MM.1S (cell line): ENCODE results near the gene CCDC9.

Experiments used
- DNase-seq: peaks from one replicate; pipeline ENCODE4 v3.0.0-alpha.2; 2015
- H2AFZ ChIP-seq: fragments of 300-600 bp; sonication (generic); 2 replicates; pipeline ENCODE4 v1.6.0; 2016; ENCODE audit warnings: antibody characterized with exemption, low read length
- H3F3A ChIP-seq: fragments of 300-600 bp; sonication (generic); 2 replicates; pipeline ENCODE4 v1.6.1; 2016; ENCODE audit warnings: mild to moderate bottlenecking, antibody characterized with exemption, low read length, moderate library complexity, mixed read lengths; ENCODE audit not compliant: insufficient read depth
- H3K27ac ChIP-seq: fragments of 300-600 bp; sonication (generic); 2 replicates; pipeline ENCODE4 v1.5.1; 2016; ENCODE audit warnings: mild to moderate bottlenecking, low read length
- H3K27me3 ChIP-seq: fragments of 300-600 bp; sonication (generic); replicated peaks from 2 replicates; pipeline ENCODE4 v1.6.0; 2016; ENCODE audit warnings: low read length; ENCODE audit not compliant: insufficient read depth
- H3K36me3 ChIP-seq: fragments of 300-600 bp; sonication (generic); replicated peaks from 2 replicates; pipeline ENCODE4 v1.6.1; 2016; ENCODE audit warnings: mild to moderate bottlenecking, low read length, mixed read lengths; ENCODE audit not compliant: insufficient read depth
- H3K4me1 ChIP-seq: fragments of 300-600 bp; sonication (generic); 2 replicates; pipeline ENCODE4 v1.6.1; 2016; ENCODE audit warnings: low read length, mixed read lengths
- H3K4me2 ChIP-seq: fragments of 300-600 bp; sonication (generic); 2 replicates; pipeline ENCODE4 v1.6.0; 2016; ENCODE audit warnings: low read depth, low read length
- H3K4me3 ChIP-seq: fragments of 300-600 bp; sonication (generic); 2 replicates; pipeline ENCODE4 v1.5.1; 2016; ENCODE audit warnings: low read length, mixed read lengths
- H3K79me2 ChIP-seq: fragments of 300-600 bp; sonication (generic); 2 replicates; pipeline ENCODE4 v1.6.1; 2016; ENCODE audit warnings: mixed run types, low read length, mixed read lengths
- H3K9ac ChIP-seq: fragments of 300-600 bp; sonication (generic); 2 replicates; pipeline ENCODE4 v1.6.1; 2016; ENCODE audit warnings: low read length, mixed read lengths
- H3K9me2 ChIP-seq: fragments of 300-600 bp; sonication (generic); replicated peaks from 2 replicates; pipeline ENCODE4 v1.6.1; 2016; ENCODE audit warnings: mild to moderate bottlenecking, low read length, mixed read lengths; ENCODE audit not compliant: insufficient read depth
- H3K9me3 ChIP-seq: fragments of 300-600 bp; sonication (generic); replicated peaks from 2 replicates; pipeline ENCODE4 v1.6.1; 2016; ENCODE audit warnings: mild to moderate bottlenecking, low read length, mixed read lengths; ENCODE audit not compliant: insufficient read depth
- H4K20me1 ChIP-seq: fragments of 300-600 bp; sonication (generic); 2 replicates; pipeline ENCODE4 v1.6.1; 2016; ENCODE audit warnings: mild to moderate bottlenecking, low read length, moderate library complexity, mixed read lengths; ENCODE audit not compliant: insufficient read depth
- CTCF ChIP-seq: fragments of 300-600 bp; sonication (generic); IDR thresholded peaks from 2 replicates; pipeline ENCODE4 v1.5.1; 2016; ENCODE audit warnings: antibody characterized with exemption, low read length, mixed read lengths
- EZH2 ChIP-seq: fragments of 300-600 bp; sonication (generic); optimal IDR thresholded peaks from 2 replicates; pipeline ENCODE3; 2017; ENCODE audit warnings: low read depth, mild to moderate bottlenecking, antibody characterized with exemption, low read length, mixed read lengths
- EZH2phosphoT487 ChIP-seq: fragments of 300-600 bp; sonication (generic); IDR thresholded peaks from 2 replicates; pipeline ENCODE4 v1.6.1; 2018; ENCODE audit warnings: antibody characterized with exemption, low read length

The CCDC9 gene

GRCh38 chr19:47264629-47265028, 8.3 kb downstream of the CCDC9 start:
- H3K9ac ChIP-seq: no peak overlapping the region

GRCh38 chr19:47266401-47266941, 10.1 kb downstream of the CCDC9 start:
- Histone ChIP-seq H3K27ac (no peak overlapping the region), H3K9ac (no peak overlapping the region), H3K9me2 (no peaks in the 10 kb centered on the region), H3K9me3 (no peaks in the 10 kb centered on the region), H3K79me2 (peaks cover 14% of the 10 kb centered on the region; the same call in 1 of the 2 replicates), H4K20me1 (no peaks in the 10 kb centered on the region), H2AFZ (no peak overlapping the region), H3F3A (peaks cover 11% of the 10 kb centered on the region), H3K4me2 (no peak overlapping the region), H3K36me3 (no peaks in the 10 kb centered on the region; the same call in 1 of the 2 replicates), H3K4me3 (no peak overlapping the region), H3K27me3 (no peaks in the 10 kb centered on the region), H3K4me1 (peaks cover 10% of the 10 kb centered on the region)
- no peak for TF ChIP-seq EZH2
- no peak for TF ChIP-seq EZH2phosphoT487
- TF ChIP-seq CTCF: no peak
- no peak for DNase-seq

More at GRCh38 chr19:47264629-47265028, 8.3 kb downstream of the CCDC9 start:
- Histone ChIP-seq H3K4me2 (no peak overlapping the region), H3K9me3 (no peaks in the 10 kb centered on the region), H4K20me1 (no peaks in the 10 kb centered on the region), H3K4me1 (peaks cover 10% of the 10 kb centered on the region), H3K4me3 (no peak overlapping the region), H3K36me3 (no peaks in the 10 kb centered on the region; the same call in 1 of the 2 replicates), H3K79me2 (peaks cover 20% of the 10 kb centered on the region), H3F3A (peaks cover 15% of the 10 kb centered on the region), H3K27me3 (no peaks in the 10 kb centered on the region), H3K27ac (no peak overlapping the region), H2AFZ (no peak overlapping the region), H3K9me2 (no peaks in the 10 kb centered on the region)
- no peak for TF ChIP-seq EZH2phosphoT487
- no peak for TF ChIP-seq EZH2
- no peak for TF ChIP-seq CTCF
- no peak for DNase-seq

- H3F3A ChIP-seq: peaks cover 7% of the 10 kb centered on the region
- no peak overlapping the region for H2AFZ ChIP-seq
- TF ChIP-seq EZH2: no peak
- no peak for TF ChIP-seq CTCF
- no peak for TF ChIP-seq EZH2phosphoT487
- H3K4me1 ChIP-seq: peaks cover 7% of the 10 kb centered on the region
- no peak overlapping the region for H3K4me3 ChIP-seq
- peaks cover 14% of the 10 kb centered on the region; the same call in 1 of the 2 replicates for H3K79me2 ChIP-seq
- no peaks in the 10 kb centered on the region for H3K27me3 ChIP-seq
- H3K9me3 ChIP-seq: no peaks in the 10 kb centered on the region
- H3K27ac ChIP-seq: no peak overlapping the region
- no peaks in the 10 kb centered on the region for H4K20me1 ChIP-seq
- H3K9ac ChIP-seq: no peak overlapping the region
- DNase-seq: no peak
- no peaks in the 10 kb centered on the region for H3K9me2 ChIP-seq
- no peaks in the 10 kb centered on the region; the same call in 1 of the 2 replicates for H3K36me3 ChIP-seq
- no peak overlapping the region for H3K4me2 ChIP-seq
Observed at GRCh38 chr19:47267350-47267759, 11.0 kb downstream of the CCDC9 start.
